Fibroblast of lung (primary cell): ENCODE measurements around the gene CTR9. TPM values are rescaled to one million over a fixed set of nuclear protein-coding genes. Genes with fewer than 3 reads are reported as not detected.
A peak's percentile ranks its signal among the peaks of the same experiment; 100 is the strongest.

Experiments
- DNase-seq, 2 donors: peaks; one replicate each; pipeline versions ENCODE4 v3.0.0 to v3.0.0-alpha.2; 2010; ENCODE audit warnings: low read depth in 2 of 2
- H2AFZ ChIP-seq: 2 replicates; pipeline ENCODE4 v1.5.1; 2012; ENCODE audit warnings: low read length, control low read depth, inconsistent platforms
- H3K27ac ChIP-seq: 2 replicates; pipeline ENCODE4 v1.5.1; 2011; ENCODE audit warnings: low read length, control low read depth; ENCODE audit not compliant: insufficient read depth
- H3K27me3 ChIP-seq: 2 replicates; pipeline ENCODE4 v1.5.1; 2011; ENCODE audit warnings: mild to moderate bottlenecking, low read length; ENCODE audit not compliant: control insufficient read depth, insufficient read depth
- H3K36me3 ChIP-seq: 2 replicates; pipeline ENCODE4 v1.5.1; 2011; ENCODE audit warnings: low read length; ENCODE audit not compliant: control insufficient read depth, insufficient read depth
- H3K4me1 ChIP-seq: 2 replicates; pipeline ENCODE4 v1.5.1; 2011; ENCODE audit warnings: low read length; ENCODE audit not compliant: control insufficient read depth, insufficient read depth; ENCODE audit errors: extremely low read depth
- H3K4me2 ChIP-seq: 2 replicates; pipeline ENCODE4 v1.5.1; 2011; ENCODE audit warnings: low read length, control low read depth; ENCODE audit not compliant: insufficient read depth; ENCODE audit errors: extremely low read depth
- H3K4me3 ChIP-seq, 4 experiments: fragments of 200-600 bp in 1 of 4; sonication (generic) in 1 of 4; replicated peaks in 1 of 4; 2 replicates each; pipeline ENCODE4 v1.5.1; 2011 to 2016; ENCODE audit warnings: low read length in 4 of 4, low read depth in 3 of 4, mild to moderate bottlenecking in 3 of 4, control low read depth in 2 of 4, inconsistent platforms in 1 of 4, mixed read lengths in 1 of 4; ENCODE audit not compliant: insufficient read depth in 1 of 4; ENCODE audit errors: control extremely low read depth in 1 of 4
- H3K79me2 ChIP-seq: 2 replicates; pipeline ENCODE4 v1.5.1; 2012; ENCODE audit warnings: mild to moderate bottlenecking, low read length, inconsistent platforms; ENCODE audit not compliant: control insufficient read depth, insufficient read depth
- H3K9ac ChIP-seq: 2 replicates; pipeline ENCODE4 v1.5.1; 2011; ENCODE audit warnings: mild to moderate bottlenecking, low read length, control low read depth; ENCODE audit not compliant: insufficient read depth
- H3K9me3 ChIP-seq: 2 replicates; pipeline ENCODE4 v1.5.1; 2012; ENCODE audit warnings: low read depth, low read length; ENCODE audit not compliant: control insufficient read depth, insufficient read depth
- H4K20me1 ChIP-seq: 2 replicates; pipeline ENCODE4 v1.5.1; 2011; ENCODE audit warnings: low read length; ENCODE audit not compliant: control insufficient read depth, insufficient read depth; ENCODE audit errors: extremely low read depth
- EZH2 ChIP-seq: IDR thresholded peaks from 2 replicates; pipeline ENCODE4 v1.5.1; 2012; ENCODE audit warnings: low read length, control low read depth, mild to moderate bottlenecking; ENCODE audit errors: missing control alignments
- polyA plus RNA-seq, 2 donors: library from polyadenylated mRNA; depleted of rRNA in 1 of 2; stranded (reverse) in 1 of 2; unstranded in 1 of 2; fragments of >200 nt; gene quantifications; 2 replicates each; pipeline ENCODE4 v1.2.1, GENCODE V29; 2011 to 2012; ENCODE audit warnings: missing spikeins in 1 of 2
- total RNA-seq: library from RNA; depleted of rRNA; stranded (reverse); fragments of >200 nt; gene quantifications from 2 replicates; pipeline ENCODE4 v1.2.1, GENCODE V29; 2014
- TF ChIP-seq, protein P1 (sequence below), 2 donors: IDR thresholded peaks in 1 of 2; conservative IDR thresholded peaks in 1 of 2; 1 replicate in 1 of 2; 2 replicates in 1 of 2; pipeline ENCODE4 v1.5.1; 2011 to 2012; ENCODE audit warnings: low read length in 2 of 2, control low read depth in 1 of 2, inconsistent platforms in 1 of 2, low read depth in 1 of 2, mild to moderate bottlenecking in 1 of 2

CTR9 gene
- total and polyA plus RNA-seq, 2 donors (not counting 1 experiment from before 2014, with no cell fraction given), result 22.8 to 41.5 TPM

DNA sequence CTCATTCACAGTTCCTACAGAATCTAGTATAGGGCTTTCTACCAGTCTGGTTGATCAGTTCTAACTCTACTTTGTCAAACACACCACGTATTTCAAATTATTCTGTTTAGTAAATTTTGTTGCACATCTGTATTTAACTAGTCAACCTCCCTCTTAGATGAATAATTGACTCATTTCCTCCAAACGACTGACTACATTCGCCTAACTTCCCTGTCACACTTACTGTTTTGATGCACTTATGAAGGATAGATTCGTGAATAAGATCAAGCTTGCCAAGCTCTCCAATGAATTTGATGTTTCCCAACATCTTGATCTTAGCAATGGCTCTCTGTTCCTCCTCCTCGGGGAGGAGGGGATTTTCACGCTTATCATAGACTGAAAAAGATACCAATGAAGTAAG is 52.6 kb downstream of the CTR9 start:
- Histone ChIP-seq H3K4me2 (no peak overlapping the region), H3K79me2 (peaks cover 53% of the 10 kb centered on the region), H3K27ac (no peak overlapping the region), H3K36me3 (peaks cover 20% of the 10 kb centered on the region), H3K4me3 (no peak overlapping the region), H3K4me1 (peaks cover 9% of the 10 kb centered on the region), H2AFZ (no peak overlapping the region), H3K9me3 (no peaks in the 10 kb centered on the region), H4K20me1 (peaks cover 3% of the 10 kb centered on the region), H3K9ac (no peak overlapping the region), H3K27me3 (no peaks in the 10 kb centered on the region)
- TF ChIP-seq EZH2, result no peak
- TF ChIP-seq, protein P1, sequence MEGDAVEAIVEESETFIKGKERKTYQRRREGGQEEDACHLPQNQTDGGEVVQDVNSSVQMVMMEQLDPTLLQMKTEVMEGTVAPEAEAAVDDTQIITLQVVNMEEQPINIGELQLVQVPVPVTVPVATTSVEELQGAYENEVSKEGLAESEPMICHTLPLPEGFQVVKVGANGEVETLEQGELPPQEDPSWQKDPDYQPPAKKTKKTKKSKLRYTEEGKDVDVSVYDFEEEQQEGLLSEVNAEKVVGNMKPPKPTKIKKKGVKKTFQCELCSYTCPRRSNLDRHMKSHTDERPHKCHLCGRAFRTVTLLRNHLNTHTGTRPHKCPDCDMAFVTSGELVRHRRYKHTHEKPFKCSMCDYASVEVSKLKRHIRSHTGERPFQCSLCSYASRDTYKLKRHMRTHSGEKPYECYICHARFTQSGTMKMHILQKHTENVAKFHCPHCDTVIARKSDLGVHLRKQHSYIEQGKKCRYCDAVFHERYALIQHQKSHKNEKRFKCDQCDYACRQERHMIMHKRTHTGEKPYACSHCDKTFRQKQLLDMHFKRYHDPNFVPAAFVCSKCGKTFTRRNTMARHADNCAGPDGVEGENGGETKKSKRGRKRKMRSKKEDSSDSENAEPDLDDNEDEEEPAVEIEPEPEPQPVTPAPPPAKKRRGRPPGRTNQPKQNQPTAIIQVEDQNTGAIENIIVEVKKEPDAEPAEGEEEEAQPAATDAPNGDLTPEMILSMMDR (conservative IDR thresholded peaks at IDR 0.05 in 1 of 2, IDR thresholded peaks at IDR 0.05 in 1 of 2; ENCODE audit: low read depth in 1 of 2, low read length in 2 of 2), result no peak
- no peak for DNase-seq

DNA sequence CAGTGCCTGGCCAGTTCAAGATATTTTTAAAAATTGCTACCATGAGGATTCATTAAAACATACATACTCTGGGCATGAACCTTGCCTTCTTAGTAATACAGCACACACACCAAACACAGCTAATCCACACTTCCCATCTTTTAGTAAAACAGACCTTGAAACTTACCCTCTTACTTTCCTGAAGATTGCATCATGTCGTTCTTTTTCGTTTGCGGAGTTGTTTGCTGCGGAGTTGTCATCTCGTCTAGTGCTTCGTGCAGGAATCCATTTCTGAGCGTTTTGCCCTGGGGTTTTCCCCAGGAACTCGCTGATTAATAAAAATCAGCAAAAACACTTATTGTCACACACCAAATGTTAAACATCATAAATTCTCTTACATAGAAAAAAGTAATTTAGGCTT is 54.7 kb downstream of the CTR9 start:
- TF ChIP-seq EZH2, result no peak
- H3K27ac ChIP-seq, result no peak overlapping the region
- H3K9me3 ChIP-seq, result no peaks in the 10 kb centered on the region
- DNase-seq, result no peak
- peaks cover 13% of the 10 kb centered on the region for H3K36me3 ChIP-seq
- H4K20me1 ChIP-seq, result peaks cover 3% of the 10 kb centered on the region
- H3K27me3 ChIP-seq, result no peaks in the 10 kb centered on the region
- peaks cover 9% of the 10 kb centered on the region for H3K4me1 ChIP-seq
- H3K4me3 ChIP-seq, result peak overlapping the region in 3 of 4 experiments; percentile 11 to 96 (median 96)
- peak overlapping the region; percentile 74 for H3K4me2 ChIP-seq
- H3K9ac ChIP-seq, result no peak overlapping the region
- peaks cover 53% of the 10 kb centered on the region for H3K79me2 ChIP-seq
- H2AFZ ChIP-seq, result no peak overlapping the region

- Histone ChIP-seq H4K20me1 (peaks cover 3% of the 10 kb centered on the region), H3K27ac (no peak overlapping the region), H3K79me2 (peaks cover 53% of the 10 kb centered on the region)
These were observed 55.2 kb downstream of the CTR9 start for GRCh38 chr11:10806206-10806605.

More at GRCh38 chr11:10806206-10806605, 55.2 kb downstream of the CTR9 start:
- H3K9ac ChIP-seq, result no peak overlapping the region
- peak overlapping the region; percentile 11 to 96 (median 80) for H3K4me3 ChIP-seq
- H3K4me2 ChIP-seq, result peak overlapping the region; percentile 74
- no peaks in the 10 kb centered on the region for H3K27me3 ChIP-seq
- TF ChIP-seq, protein P1 (conservative IDR thresholded peaks at IDR 0.05 in 1 of 2, IDR thresholded peaks at IDR 0.05 in 1 of 2; ENCODE audit: low read depth in 1 of 2, low read length in 2 of 2), result no peak
- TF ChIP-seq EZH2, result no peak
- no peak overlapping the region for H2AFZ ChIP-seq
- peaks cover 11% of the 10 kb centered on the region for H3K36me3 ChIP-seq
- DNase-seq, result no peak
- peaks cover 9% of the 10 kb centered on the region for H3K4me1 ChIP-seq
- H3K9me3 ChIP-seq, result no peaks in the 10 kb centered on the region
